Endodermal cell (in vitro differentiated cells): ENCODE results near the gene SMAD7. TPM values are rescaled to one million over a fixed set of nuclear protein-coding genes. Genes with fewer than 3 reads are reported as not detected.

Source experiments
- DNase-seq: peaks from one replicate; pipeline ENCODE4 v3.0.0-alpha.2; 2017
- H3K27ac ChIP-seq: 2 replicates; pipeline ENCODE4 v1.5.1; 2013; ENCODE audit warnings: mild to moderate bottlenecking, low read depth, low read length, moderate library complexity
- H3K27me3 ChIP-seq: 2 replicates; pipeline ENCODE4 v1.6.1; 2013; ENCODE audit warnings: mild to moderate bottlenecking, low read length, moderate library complexity; ENCODE audit not compliant: insufficient read depth, control insufficient read depth, poor library complexity, severe bottlenecking
- H3K36me3 ChIP-seq: 2 replicates; pipeline ENCODE4 v1.7.0; 2013; ENCODE audit warnings: mild to moderate bottlenecking, low read length, moderate library complexity; ENCODE audit not compliant: control insufficient read depth, insufficient read depth
- H3K4me1 ChIP-seq: one replicate; pipeline ENCODE4 v1.7.0; 2013; ENCODE audit warnings: low read length; ENCODE audit not compliant: control insufficient read depth, insufficient read depth
- H3K4me3 ChIP-seq: 2 replicates; pipeline ENCODE4 v1.5.1; 2013; ENCODE audit warnings: mild to moderate bottlenecking, low read length, moderate library complexity
- H3K9ac ChIP-seq: 2 replicates; pipeline ENCODE4 v1.6.1; 2013; ENCODE audit warnings: mild to moderate bottlenecking, low read length, moderate library complexity; ENCODE audit not compliant: poor library complexity, severe bottlenecking; ENCODE audit errors: extremely low read depth
- H3K9me3 ChIP-seq: 2 replicates; pipeline ENCODE4 v1.6.1; 2013; ENCODE audit warnings: mild to moderate bottlenecking, low read length, moderate library complexity; ENCODE audit not compliant: control insufficient read depth
- H3K27ac Mint-ChIP-seq: 2 replicates; pipeline ENCODE4 v1.8.0; 2020; ENCODE audit warnings: mixed read lengths
- H3K27me3 Mint-ChIP-seq: 2 replicates; pipeline ENCODE4 v1.8.0; 2021; ENCODE audit warnings: mild to moderate bottlenecking, mixed read lengths; ENCODE audit not compliant: insufficient read depth
- H3K36me3 Mint-ChIP-seq: 2 replicates; pipeline ENCODE4 v1.8.0; 2020; ENCODE audit warnings: low read depth, mixed read lengths
- H3K4me1 Mint-ChIP-seq: 2 replicates; pipeline ENCODE4 v1.8.0; 2020; ENCODE audit warnings: mixed read lengths
- H3K4me3 Mint-ChIP-seq: 2 replicates; pipeline ENCODE4 v1.8.0; 2020; ENCODE audit warnings: mild to moderate bottlenecking, moderate library complexity, mixed read lengths
- H3K9me3 Mint-ChIP-seq: 2 replicates; pipeline ENCODE4 v1.8.0; 2020; ENCODE audit warnings: mild to moderate bottlenecking, mixed read lengths
- WGBS, 2 experiments: methylation state at CpG; one replicate each; pipeline versions ENCODE4 v1.1.5 to v1.1.7; 2013; ENCODE audit warnings: missing lambda C conversion rate in 2 of 2, mixed read lengths in 1 of 2; ENCODE audit not compliant: insufficient coverage in 1 of 2, insufficient read length in 1 of 2; 5-methylcytosine and 5-hydroxymethylcytosine counted together
- long read RNA-seq, 4 experiments: library from polyadenylated mRNA in 2 of 4; library from RNA in 1 of 4; library from capped mRNA in 1 of 4; stranded (forward) in 3 of 4; unstranded in 1 of 4; transcript quantifications; one replicate each; pipeline ENCODE4 v2.0.0, GENCODE V29; 2020 to 2021; ENCODE audit warnings: inconsistent platforms in 1 of 4
- polyA plus RNA-seq, 2 experiments: library from polyadenylated mRNA; stranded (reverse); fragments of 50-300 nt; gene quantifications; one replicate each; pipeline ENCODE4 v1.2.3, GENCODE V29; 2013
- total RNA-seq, 2 donors: library from RNA; stranded (reverse); fragmentation: NEBNext Ultra II Directional in 1 of 2; extraction: Animal tissue kit (Norgen Biotek cat#: 25700) in 1 of 2; gene quantifications; 2 replicates in 1 of 2; 3 replicates in 1 of 2; pipeline ENCODE4 v1.2.1, GENCODE V29; 2021
- TF ChIP-seq, protein P1 (sequence below): fragments of 200-600 bp; sonication (generic); conservative IDR thresholded peaks from 2 replicates; pipeline ENCODE4 v1.5.0; 2021; ENCODE audit warnings: antibody characterized with exemption, mild to moderate bottlenecking

SMAD7 gene, protein sequence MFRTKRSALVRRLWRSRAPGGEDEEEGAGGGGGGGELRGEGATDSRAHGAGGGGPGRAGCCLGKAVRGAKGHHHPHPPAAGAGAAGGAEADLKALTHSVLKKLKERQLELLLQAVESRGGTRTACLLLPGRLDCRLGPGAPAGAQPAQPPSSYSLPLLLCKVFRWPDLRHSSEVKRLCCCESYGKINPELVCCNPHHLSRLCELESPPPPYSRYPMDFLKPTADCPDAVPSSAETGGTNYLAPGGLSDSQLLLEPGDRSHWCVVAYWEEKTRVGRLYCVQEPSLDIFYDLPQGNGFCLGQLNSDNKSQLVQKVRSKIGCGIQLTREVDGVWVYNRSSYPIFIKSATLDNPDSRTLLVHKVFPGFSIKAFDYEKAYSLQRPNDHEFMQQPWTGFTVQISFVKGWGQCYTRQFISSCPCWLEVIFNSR
- total RNA-seq: 10 to 100 TPM; 52.4 to 67.4 TPM
- polyA plus RNA-seq (2013, experiment 1 of 2): 16.5 TPM
- 16.2 TPM for polyA plus RNA-seq (2013, experiment 2 of 2)
- long read RNA-seq, experiment 1, full-length matches to known transcripts: 7 of 17 reads
- long read RNA-seq, experiment 1, partial matches to known transcripts: 0 of 17 reads
- long read RNA-seq, experiment 1, other reads (novel, unspliced or antisense): 10 of 17 reads
- long read RNA-seq, experiment 2, full-length matches to known transcripts: 45 of 55 reads
- long read RNA-seq, experiment 2, partial matches to known transcripts: 0 of 55 reads
- long read RNA-seq, experiment 2, other reads (novel, unspliced or antisense): 10 of 55 reads
- long read RNA-seq, experiment 3, full-length matches to known transcripts: 10 of 20 reads
- long read RNA-seq, experiment 3, partial matches to known transcripts: 9 of 20 reads
- long read RNA-seq, experiment 3, other reads (novel, unspliced or antisense): 1 of 20 reads
- long read RNA-seq, experiment 4, partial matches to known transcripts: 0 of 2 reads
- long read RNA-seq, experiment 4, other reads (novel, unspliced or antisense): 2 of 2 reads

DNA sequence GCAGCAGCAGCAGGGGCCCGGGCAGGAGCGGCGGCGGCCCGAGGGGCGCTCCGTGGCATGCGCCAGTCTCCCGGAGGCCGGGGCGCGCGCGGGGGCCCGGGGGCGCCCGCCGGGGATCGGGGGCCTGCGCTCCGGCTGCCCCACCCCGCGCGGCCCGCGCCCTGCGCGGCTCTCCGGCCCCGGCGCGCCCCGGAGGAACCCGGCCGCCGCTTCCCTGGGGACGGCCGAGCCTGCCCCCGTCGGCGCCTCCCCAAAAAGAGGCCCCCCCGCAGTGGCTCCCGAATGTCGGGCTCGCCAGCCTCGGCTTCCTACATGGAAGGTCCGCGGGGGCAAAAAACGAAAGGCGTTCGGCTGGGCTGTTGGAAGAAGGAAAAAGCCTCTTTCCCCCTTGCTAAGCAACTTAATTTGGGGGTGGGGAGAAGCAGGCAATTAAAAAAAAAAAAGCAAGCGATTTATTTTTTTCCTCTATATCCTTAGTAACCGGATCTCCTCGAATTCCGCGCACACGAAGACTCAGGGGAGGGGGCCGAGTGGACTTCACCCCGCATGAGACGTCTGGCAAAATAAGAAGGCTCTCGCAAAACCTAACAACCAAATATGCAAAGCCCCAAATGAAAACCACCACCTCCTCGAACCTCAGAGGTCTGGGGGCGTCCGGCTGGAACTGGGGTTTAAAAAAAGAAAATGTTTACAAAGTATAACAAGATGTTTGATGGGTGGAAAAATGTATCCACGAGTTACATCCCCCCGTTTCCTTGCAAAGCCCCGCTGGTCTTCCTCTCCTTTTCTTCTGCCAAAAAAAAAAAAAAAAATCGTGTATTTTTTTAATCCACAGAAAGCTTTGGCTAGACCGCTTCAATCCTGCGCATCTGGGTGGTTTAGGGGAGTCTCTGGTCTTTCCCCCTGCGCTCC lies at the start of gene SMAD7:
Gene SMAD7, minus strand, starts transcription at position 430 of the 912 bp plus-strand sequence. CDS start 541 bp downstream, outside the sequence.
- no peaks in the 10 kb centered on the region for H3K27me3 ChIP-seq
- peak within 1 kb of the TSS; percentile 99 for H3K4me3 ChIP-seq
- peak within 1 kb of the TSS; percentile 88 for H3K27ac ChIP-seq
- peak within 1 kb of the TSS; percentile 82 for H3K9ac ChIP-seq
- Mint-ChIP-seq H3K9me3 (no peaks in the 10 kb centered on the region), H3K27me3 (peaks cover 2% of the 10 kb centered on the region), H3K36me3 (peaks cover 39% of the 10 kb centered on the region), H3K4me1 (peaks cover 43% of the 10 kb centered on the region), H3K27ac (peak within 1 kb of the TSS; percentile 92), H3K4me3 (peak within 1 kb of the TSS; percentile 99)
- 0% methylated on average over 7 to 68 of the region's 71 CpGs for WGBS, 2 experiments
- H3K36me3 ChIP-seq: peaks cover 39% of the 10 kb centered on the region
- H3K4me1 ChIP-seq: peaks cover 12% of the 10 kb centered on the region
- H3K9me3 ChIP-seq: no peaks in the 10 kb centered on the region
- TF ChIP-seq, protein P1, sequence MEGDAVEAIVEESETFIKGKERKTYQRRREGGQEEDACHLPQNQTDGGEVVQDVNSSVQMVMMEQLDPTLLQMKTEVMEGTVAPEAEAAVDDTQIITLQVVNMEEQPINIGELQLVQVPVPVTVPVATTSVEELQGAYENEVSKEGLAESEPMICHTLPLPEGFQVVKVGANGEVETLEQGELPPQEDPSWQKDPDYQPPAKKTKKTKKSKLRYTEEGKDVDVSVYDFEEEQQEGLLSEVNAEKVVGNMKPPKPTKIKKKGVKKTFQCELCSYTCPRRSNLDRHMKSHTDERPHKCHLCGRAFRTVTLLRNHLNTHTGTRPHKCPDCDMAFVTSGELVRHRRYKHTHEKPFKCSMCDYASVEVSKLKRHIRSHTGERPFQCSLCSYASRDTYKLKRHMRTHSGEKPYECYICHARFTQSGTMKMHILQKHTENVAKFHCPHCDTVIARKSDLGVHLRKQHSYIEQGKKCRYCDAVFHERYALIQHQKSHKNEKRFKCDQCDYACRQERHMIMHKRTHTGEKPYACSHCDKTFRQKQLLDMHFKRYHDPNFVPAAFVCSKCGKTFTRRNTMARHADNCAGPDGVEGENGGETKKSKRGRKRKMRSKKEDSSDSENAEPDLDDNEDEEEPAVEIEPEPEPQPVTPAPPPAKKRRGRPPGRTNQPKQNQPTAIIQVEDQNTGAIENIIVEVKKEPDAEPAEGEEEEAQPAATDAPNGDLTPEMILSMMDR: no peak
- DNase-seq: no peak

DNA sequence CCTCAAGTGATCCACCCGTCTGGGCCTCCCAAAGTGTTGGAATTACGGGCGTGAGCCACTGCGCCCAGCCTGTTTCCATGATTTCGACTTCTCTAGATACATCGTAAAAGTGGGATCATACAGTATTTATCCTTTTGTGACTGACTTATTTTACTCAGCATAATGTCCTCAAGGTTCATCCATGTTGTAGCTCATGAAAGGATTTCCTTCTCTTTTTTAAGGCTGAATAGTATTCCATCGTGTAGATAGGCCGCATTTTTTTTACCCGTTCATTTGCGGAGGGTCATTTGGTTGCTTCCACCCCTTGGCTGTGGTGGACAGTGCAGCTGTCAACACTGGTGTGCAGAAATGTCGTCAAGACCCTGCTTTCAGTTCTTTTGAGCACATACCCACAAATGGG lies 48.8 kb upstream of the SMAD7 start:
- peaks cover 9% of the 10 kb centered on the region for H3K27me3 Mint-ChIP-seq
- no peak for DNase-seq
- no peaks in the 10 kb centered on the region for H3K36me3 Mint-ChIP-seq
- Histone ChIP-seq H3K4me1 (peaks cover 15% of the 10 kb centered on the region), H3K27me3 (no peaks in the 10 kb centered on the region), H3K27ac (no peak overlapping the region), H3K4me3 (no peak overlapping the region), H3K9ac (no peak overlapping the region), H3K36me3 (no peaks in the 10 kb centered on the region), H3K9me3 (no peaks in the 10 kb centered on the region)
- WGBS, 2 experiments: 97 to 100% methylated on average over 9 to 11 of the region's 11 CpGs
- TF ChIP-seq, protein P1: no peak
- H3K4me3 Mint-ChIP-seq: no peak overlapping the region
- peaks cover 25% of the 10 kb centered on the region for H3K4me1 Mint-ChIP-seq
- H3K27ac Mint-ChIP-seq: no peak overlapping the region
- no peaks in the 10 kb centered on the region for H3K9me3 Mint-ChIP-seq
